Thyroid gland (tissue), 4 donors: ENCODE results near the gene ROPN1.
A peak's percentile ranks its signal among the peaks of the same experiment; 100 is the strongest.

Experiments
- CTCF ChIP-seq, 6 experiments: fragments of 200-600 bp in 3 of 6; fragments of 450-650 bp in 3 of 6; sonication (generic) in 3 of 6; IDR thresholded peaks; one replicate each; pipeline ENCODE4 v1.5.1; 2016 to 2019; ENCODE audit warnings: antibody characterized with exemption in 6 of 6, mild to moderate bottlenecking in 2 of 6, inconsistent platforms in 1 of 6, moderate library complexity in 1 of 6
- POLR2A ChIP-seq, 2 donors: fragments of 450-650 bp; IDR thresholded peaks; one replicate each; pipeline ENCODE4 v1.6.1; 2017; ENCODE audit warnings: antibody characterized with exemption in 2 of 2, mild to moderate bottlenecking in 2 of 2, moderate library complexity in 1 of 2

GRCh38 chr3:123960781-123961507 is 31.0 kb downstream of the ROPN1 start, which contains the start of gene CCDC14:
- TF ChIP-seq CTCF (IDR thresholded peaks at IDR 0.05), result no peak
- peak in 1 of 2 donors; percentile 73 for TF ChIP-seq POLR2A (IDR thresholded peaks at IDR 0.05)
